ENCODE results near the gene RNF114.

The RNF114 gene

DNA sequence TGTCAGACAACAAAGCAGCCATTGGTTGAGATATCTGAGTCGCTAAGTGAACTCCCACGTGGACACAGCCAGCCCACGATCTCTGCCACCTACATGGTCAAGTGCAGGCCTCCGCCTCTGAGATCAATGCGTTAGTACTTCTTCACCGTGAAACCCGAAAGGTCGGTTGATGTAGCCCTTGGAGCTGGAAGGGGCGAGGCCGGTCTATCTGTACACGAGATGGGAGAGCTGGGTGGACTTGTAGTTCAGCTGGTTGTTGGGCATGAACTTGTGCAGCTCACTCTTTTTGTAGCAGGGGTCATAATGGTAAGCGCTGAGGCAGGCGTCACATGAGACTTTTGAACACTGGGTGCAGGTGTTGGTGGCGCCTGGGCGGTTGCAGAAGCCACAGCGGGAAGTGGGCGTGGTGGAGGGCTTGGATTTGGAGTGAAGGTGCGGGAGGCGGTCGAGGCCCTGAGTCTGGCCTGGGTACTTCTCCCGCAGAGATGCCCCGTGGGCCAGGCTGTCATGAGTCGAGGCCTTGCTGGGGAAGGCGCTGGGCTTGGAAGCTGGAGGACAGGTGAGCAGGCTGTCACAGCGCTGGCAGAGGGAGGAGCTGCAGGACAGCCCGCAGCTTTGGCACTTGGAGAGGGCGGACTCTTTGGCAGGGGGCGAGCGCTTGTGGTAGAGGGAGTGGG, 30.6 kb upstream of the RNF114 start:
- no peak for DNase-seq (ENCODE audit: low read depth)
- TF ChIP-seq, protein P1, sequence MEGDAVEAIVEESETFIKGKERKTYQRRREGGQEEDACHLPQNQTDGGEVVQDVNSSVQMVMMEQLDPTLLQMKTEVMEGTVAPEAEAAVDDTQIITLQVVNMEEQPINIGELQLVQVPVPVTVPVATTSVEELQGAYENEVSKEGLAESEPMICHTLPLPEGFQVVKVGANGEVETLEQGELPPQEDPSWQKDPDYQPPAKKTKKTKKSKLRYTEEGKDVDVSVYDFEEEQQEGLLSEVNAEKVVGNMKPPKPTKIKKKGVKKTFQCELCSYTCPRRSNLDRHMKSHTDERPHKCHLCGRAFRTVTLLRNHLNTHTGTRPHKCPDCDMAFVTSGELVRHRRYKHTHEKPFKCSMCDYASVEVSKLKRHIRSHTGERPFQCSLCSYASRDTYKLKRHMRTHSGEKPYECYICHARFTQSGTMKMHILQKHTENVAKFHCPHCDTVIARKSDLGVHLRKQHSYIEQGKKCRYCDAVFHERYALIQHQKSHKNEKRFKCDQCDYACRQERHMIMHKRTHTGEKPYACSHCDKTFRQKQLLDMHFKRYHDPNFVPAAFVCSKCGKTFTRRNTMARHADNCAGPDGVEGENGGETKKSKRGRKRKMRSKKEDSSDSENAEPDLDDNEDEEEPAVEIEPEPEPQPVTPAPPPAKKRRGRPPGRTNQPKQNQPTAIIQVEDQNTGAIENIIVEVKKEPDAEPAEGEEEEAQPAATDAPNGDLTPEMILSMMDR (IDR thresholded peaks at IDR 0.05; ENCODE audit: control insufficient read depth, extremely low read depth, insufficient read depth) = no peak
- no peak overlapping the region for H3K4me3 ChIP-seq (ENCODE audit: low read depth, low read length)

DNA sequence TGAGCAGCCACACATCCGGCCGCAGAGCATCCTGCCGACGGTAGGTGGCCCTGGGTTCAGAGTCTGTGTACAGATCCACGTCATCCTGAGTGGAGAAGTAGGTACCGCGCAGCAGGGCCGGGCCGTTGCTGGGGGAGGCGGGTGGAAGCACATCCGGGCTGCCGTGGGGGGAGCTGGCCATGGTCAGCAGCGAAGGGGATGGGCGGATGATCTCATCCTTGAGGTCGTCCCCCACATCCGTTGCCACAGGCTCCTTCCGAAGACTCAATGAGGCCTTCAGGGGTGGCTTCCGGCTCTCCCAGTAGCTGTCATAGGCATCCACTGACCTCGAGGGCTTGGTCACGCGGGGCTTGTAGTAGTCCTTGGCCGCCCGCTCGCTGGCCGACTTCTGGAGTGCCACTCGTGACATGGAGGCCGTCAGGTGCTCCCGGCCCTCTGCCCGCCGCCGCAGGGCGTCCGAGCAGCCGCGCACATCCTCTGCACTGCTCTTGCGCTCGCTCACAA, 30.0 kb upstream of the RNF114 start:
- TF ChIP-seq, protein P1 (IDR thresholded peaks at IDR 0.05; ENCODE audit: control insufficient read depth, extremely low read depth, insufficient read depth) = no peak
- DNase-seq (ENCODE audit: low read depth) = no peak

DNA sequence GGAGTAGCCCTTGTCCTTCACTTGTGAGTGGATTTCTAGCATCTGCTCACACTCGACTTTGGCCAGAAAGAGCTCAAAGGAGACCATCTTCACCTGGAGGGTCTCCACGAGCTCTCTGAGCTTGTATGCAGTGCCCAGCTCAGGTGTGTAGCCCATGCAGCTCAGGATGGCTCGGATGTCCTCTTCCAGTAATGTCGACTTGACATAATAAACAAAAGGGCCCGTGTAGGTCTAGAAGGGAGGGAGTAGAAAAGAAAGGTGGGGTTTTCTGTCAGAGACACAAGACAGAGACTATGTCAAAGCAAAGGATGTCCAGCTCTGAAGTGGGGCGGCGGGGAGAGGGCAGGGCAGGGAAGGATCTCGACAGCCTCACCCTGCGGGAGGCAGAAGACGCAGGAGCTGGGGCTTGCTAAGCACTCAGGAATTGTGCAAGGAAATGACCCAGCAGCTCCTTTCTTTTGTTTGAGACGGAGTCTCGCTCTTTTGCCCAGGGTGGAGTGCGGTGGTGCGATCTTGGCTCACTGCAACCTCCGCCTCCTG, 29.5 kb upstream of the RNF114 start:
- TF ChIP-seq, protein P1 (IDR thresholded peaks at IDR 0.05; ENCODE audit: control insufficient read depth, extremely low read depth, insufficient read depth) = no peak
- no peak for DNase-seq (ENCODE audit: low read depth)
- no peak overlapping the region for H3K4me3 ChIP-seq (ENCODE audit: low read depth, low read length)

More for the DNA sequence above, 30.0 kb upstream of the RNF114 start:
- H3K4me3 ChIP-seq (ENCODE audit: low read depth, low read length) = no peak overlapping the region

DNA sequence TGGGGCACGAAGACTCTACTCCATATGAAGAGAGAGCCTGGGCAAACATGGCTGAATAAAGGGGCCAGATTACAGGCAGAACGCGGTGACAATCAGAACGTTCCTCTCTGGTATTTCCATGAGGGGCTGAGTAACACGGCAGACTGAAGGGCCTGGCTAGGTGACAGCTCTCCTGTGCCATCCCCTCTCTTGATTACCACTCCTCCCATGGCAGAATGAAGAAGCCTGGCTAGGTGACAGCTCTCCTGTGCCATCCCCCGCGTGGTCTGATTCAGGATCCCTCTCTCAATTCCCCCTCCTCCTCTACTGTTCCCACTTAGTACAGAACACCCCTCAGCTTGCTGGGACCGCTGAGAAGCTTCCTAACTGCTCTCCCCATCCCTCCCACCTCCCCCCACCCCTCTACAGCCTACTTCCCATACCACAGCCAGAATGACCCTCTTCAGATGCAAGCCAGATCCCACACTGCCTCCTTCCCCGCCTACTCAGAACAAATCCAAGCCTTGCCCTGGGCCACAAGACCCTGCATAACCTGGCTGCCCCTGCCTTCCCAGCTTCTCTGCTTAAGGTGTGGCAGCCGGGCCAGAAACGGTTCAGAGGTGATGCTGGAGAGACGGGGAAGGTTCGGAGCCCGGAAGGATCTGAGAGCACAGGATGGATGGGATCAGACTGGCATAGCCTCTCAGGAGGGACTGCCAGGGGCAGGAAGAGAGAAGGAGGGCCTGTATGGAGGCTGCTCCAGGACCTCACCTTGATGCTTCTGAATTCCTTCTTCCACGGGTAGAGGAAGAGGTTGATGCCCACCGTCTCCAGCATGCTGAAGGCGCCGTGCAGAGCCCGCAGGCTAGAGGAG, 28.6 kb upstream of the RNF114 start:
- 0 out of 2 replicates have a peak overlapping the region, but pooled peaks have one; percentile 13 for H3K4me3 ChIP-seq (ENCODE audit: low read depth, low read length)
- no peak for DNase-seq (ENCODE audit: low read depth)
- TF ChIP-seq, protein P1 (IDR thresholded peaks at IDR 0.05; ENCODE audit: control insufficient read depth, extremely low read depth, insufficient read depth) = no peak

DNA sequence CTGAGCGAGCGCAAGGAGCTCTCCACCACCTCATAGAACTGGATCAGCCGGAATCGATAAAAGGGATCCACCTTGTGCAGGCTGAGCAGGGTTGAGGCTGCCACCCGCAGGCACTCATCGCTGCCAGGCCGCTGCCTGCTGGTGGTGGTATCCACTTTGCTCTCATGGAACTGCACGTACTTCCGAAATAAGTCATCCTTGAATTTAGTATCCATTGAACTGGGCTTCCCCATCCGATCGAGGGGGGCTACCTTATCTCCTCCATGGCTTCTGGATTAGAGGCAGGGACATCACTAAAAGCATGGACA, 28.0 kb upstream of the RNF114 start:
- peak; percentile 63 for DNase-seq (ENCODE audit: low read depth)
- 0 out of 2 replicates have a peak overlapping the region, but pooled peaks have one; percentile 13 for H3K4me3 ChIP-seq (ENCODE audit: low read depth, low read length)
- TF ChIP-seq, protein P1 (IDR thresholded peaks at IDR 0.05; ENCODE audit: control insufficient read depth, extremely low read depth, insufficient read depth) = 0 out of 2 replicates have a peak, but pooled peaks have one; percentile 8

DNA sequence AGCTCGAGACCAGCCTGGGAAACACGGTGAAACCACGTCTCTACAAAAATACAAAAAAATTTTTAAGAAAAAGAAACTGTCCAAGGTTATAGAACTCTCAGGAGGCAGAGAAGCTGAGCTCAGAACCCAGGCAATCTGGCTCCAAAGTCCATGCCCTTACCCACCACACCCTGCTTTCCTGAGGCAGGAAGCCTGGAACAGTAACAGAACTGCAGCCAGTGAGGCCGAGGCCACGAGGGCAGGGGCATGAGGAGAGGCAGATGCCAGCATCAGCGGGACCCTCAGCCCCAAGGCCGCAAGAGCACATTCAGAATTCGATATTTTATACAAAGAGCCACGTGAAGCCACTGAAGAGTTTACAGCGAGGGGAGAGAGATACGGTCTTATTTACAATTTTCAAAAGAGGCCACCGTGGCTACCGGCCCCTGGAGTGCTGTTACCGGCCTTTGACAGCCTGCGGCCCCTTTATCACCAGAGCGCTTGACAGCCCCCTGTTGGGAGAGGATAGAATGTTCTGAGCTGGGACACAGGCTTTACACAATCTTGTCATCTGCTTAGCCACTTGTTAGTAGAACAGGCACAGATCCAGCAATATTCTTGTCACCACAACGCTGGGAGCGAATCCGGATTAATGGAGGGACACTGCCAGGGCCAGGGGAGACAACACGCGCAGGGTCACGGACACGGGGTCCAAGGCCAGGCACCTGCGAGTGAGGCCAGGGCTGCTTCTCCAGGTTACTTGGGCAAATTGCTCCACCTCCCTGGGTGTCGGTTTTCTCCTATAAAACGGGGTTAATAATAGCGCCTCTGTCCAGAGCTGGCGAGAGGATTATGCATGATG, 26.5 kb upstream of the RNF114 start:
- H3K4me3 ChIP-seq (ENCODE audit: low read depth, low read length) = peak overlapping the region; percentile 32
- DNase-seq (ENCODE audit: low read depth) = peak; percentile 58
- TF ChIP-seq, protein P1 (IDR thresholded peaks at IDR 0.05; ENCODE audit: control insufficient read depth, extremely low read depth, insufficient read depth) = peak; percentile 44
